Endothelial cell of umbilical vein (primary cell): Measurements from ENCODE around the gene CARMIL1.
"Not testable (repeated sequence)": the region's sequence is repeated elsewhere in the genome, so short reads cannot be mapped to it uniquely, and the experiment has no call there.

Experiments used
- EZH2 ChIP-seq: IDR thresholded peaks from 2 replicates; pipeline ENCODE4 v1.6.1; 2012; ENCODE audit warnings: borderline replicate concordance, low read depth, mild to moderate bottlenecking, moderate library complexity, low read length, inconsistent platforms; ENCODE audit not compliant: severe bottlenecking
- GATA2 ChIP-seq: IDR thresholded peaks from 2 replicates; pipeline ENCODE4 v1.7.0; 2011; ENCODE audit warnings: low read depth, mild to moderate bottlenecking, moderate library complexity, mixed read lengths, low read length; ENCODE audit not compliant: insufficient read length, insufficient read depth
- POLR2A ChIP-seq: IDR thresholded peaks from 2 replicates; pipeline ENCODE4 v1.6.1; 2012; ENCODE audit warnings: low read depth, mild to moderate bottlenecking, control low read depth, low read length
- POLR2AphosphoS5 ChIP-seq: IDR thresholded peaks from 2 replicates; pipeline ENCODE4 v1.6.1; 2012; ENCODE audit warnings: low read depth, mild to moderate bottlenecking, control low read depth, low read length, moderate library complexity; ENCODE audit not compliant: insufficient read depth
- TF ChIP-seq, protein P1 (sequence below), 2 donors: IDR thresholded peaks; 1 replicate in 1 of 2; 2 replicates in 1 of 2; pipeline ENCODE4 v1.5.1; 2011; ENCODE audit warnings: low read length in 2 of 2, mild to moderate bottlenecking in 2 of 2, moderate library complexity in 2 of 2, control low read depth in 1 of 2, inconsistent platforms in 1 of 2, low read depth in 1 of 2; ENCODE audit not compliant: insufficient read depth in 1 of 2; ENCODE audit errors: extremely low read depth in 1 of 2
- TF ChIP-seq, protein P2 (sequence below): IDR thresholded peaks from 2 replicates; pipeline ENCODE4 v1.6.1; 2011; ENCODE audit not compliant: insufficient read depth, insufficient read length

DNA sequence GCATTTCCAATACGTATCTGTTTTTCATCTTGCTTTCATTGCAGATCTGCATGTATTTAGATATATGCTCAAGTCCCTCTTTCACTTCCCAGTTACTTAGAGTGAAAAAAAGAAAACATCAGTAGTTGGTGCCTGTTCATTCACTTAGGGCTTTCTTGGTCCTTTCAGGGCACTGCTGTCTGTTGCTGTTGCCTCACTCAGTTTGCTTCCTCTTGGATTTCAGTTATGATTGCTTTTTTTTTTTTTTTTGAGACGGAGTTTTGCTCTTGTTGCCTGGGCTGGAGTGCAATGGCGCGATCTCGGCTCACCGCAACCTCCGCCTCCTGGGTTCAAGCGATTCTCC is 19.3 kb downstream of the CARMIL1 start:
- TF ChIP-seq POLR2A, POLR2AphosphoS5, EZH2, GATA2: not testable (repeated sequence)
- TF ChIP-seq, protein P1, sequence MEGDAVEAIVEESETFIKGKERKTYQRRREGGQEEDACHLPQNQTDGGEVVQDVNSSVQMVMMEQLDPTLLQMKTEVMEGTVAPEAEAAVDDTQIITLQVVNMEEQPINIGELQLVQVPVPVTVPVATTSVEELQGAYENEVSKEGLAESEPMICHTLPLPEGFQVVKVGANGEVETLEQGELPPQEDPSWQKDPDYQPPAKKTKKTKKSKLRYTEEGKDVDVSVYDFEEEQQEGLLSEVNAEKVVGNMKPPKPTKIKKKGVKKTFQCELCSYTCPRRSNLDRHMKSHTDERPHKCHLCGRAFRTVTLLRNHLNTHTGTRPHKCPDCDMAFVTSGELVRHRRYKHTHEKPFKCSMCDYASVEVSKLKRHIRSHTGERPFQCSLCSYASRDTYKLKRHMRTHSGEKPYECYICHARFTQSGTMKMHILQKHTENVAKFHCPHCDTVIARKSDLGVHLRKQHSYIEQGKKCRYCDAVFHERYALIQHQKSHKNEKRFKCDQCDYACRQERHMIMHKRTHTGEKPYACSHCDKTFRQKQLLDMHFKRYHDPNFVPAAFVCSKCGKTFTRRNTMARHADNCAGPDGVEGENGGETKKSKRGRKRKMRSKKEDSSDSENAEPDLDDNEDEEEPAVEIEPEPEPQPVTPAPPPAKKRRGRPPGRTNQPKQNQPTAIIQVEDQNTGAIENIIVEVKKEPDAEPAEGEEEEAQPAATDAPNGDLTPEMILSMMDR (IDR thresholded peaks at IDR 0.05; ENCODE audit: extremely low read depth in 1 of 2, insufficient read depth in 1 of 2, low read depth in 1 of 2, low read length in 2 of 2) = not testable (repeated sequence)
- TF ChIP-seq, protein P2, sequence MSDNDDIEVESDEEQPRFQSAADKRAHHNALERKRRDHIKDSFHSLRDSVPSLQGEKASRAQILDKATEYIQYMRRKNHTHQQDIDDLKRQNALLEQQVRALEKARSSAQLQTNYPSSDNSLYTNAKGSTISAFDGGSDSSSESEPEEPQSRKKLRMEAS = not testable (repeated sequence)
